Stimulated activated CD4-positive, alpha-beta T cell treated with anti-CD3 and anti-CD28 coated beads, Interleukin-1b, Interleukin-23, amount 100 ng/mL, for 4 hours (primary cell): Measurements from ENCODE around the gene RPTOR.
"Not testable (repeated sequence)": the region's sequence is repeated elsewhere in the genome, so short reads cannot be mapped to it uniquely, and the experiment has no call there.

Source experiments
- DNase-seq, 2 donors: peaks; one replicate each; pipeline ENCODE4 v3.0.0-alpha.2; 2020; ENCODE audit warnings: low read depth in 2 of 2

The RPTOR gene

DNA sequence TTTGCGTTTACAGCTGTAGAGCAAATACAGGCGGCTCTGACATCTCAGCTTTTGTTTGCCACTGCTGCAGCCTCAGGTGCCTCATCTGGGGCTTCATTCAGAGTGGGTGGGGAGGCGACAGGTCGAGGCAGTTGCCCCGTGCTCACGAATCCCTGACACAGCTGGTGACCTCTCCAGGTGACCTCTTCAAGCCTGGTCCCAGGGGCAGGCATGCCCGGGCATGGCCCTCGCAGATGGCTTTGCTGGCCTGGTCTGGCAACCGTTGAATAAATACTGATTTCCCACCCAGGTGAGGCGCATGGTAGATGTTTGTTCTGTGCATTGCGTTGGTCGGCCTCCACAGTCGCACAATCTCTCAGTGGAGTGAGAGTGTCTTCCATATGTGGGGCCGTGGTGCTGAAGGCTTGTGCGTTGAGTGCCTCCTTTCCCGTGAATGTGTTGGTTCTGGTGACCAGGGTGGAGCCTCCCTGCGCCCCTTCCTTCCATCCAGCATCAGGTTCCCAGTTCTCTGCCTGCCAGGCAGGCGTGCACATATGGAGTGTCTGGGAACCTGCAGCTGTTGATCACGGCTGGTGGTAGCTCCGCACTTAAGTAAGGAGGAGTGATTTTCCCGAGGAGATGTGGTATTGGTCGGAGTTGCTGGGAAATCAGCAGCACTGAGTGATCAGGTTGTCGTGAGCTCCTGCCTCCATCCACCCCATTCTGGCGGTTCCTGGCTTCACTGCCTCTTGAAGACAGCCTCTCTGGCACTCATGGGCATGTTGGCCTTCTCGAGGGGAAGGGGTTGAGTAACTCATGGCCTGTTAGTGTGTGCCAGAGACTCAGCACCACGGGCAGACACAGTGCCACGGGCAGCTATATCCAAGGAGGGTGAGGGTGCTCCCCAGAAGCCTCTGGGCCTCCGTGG is 149.7 kb downstream of the RPTOR start:
- DNase-seq = no peak

DNA sequence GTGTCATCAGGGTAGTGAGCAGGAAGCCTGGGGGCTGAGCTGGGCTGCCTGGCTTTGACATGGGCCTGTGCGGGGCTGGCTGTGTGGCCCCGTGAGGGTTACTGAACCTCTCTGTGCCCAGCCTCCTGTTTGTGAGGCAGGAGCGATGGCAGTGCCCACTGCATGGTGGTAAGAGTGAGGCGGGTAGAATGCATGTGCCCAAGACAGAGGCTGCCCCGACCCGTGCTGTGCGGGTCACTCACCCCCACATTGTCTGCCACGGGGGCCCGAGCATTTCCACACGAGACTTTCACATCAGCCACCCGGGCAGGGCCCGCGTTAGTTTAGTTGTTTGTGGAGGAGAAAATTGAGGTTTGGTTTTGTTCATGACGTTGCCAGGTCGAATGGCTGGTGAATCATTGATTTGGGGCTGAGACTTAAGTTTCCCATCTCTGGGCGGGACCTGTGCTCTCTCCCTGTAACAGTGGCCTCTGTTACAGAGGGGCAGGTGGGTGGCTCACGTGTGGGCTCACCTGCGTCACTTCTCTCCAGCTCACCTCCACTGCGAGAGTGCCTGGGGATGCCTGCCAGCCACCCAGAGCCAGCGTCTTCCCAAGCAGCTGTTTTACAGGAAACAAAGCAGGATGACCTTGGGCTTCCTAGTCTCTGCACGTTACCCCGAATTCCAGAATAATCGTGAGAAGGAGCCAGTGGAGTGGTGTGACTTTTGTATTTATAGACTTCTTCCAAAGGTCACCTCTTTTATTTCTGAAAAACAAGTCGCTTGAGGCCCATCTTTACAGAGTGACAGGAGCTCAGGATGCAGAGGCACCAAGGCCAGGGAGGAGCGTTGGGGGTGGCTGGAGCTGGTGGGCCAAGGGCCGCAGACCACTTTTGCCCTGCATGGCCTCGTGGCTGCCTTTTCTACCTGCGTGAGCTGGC is 150.6 kb downstream of the RPTOR start:
- DNase-seq = no peak

DNA sequence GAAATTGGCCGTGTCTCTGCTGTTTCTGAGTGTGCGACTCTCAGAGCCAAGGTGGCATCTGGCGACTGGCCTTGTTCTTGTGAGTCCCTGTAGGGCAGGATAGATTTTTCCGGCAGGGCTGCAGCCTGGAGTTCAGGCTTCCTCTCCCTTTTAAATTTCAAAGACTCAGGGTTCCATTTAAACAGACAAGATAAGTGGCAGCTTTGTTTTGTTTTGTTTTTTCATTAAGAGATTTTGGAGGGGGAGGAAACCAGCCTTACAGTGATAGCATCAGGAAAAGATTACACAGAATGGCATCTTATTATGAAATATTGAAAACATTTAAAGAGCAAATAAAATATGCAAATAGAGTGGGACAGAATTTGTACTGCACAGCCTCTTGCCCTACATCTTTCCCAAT is 151.3 kb downstream of the RPTOR start:
- DNase-seq = no peak

- no peak for DNase-seq
Measured at GRCh38 chr17:80696456-80696855, 151.8 kb downstream of the RPTOR start.

DNA sequence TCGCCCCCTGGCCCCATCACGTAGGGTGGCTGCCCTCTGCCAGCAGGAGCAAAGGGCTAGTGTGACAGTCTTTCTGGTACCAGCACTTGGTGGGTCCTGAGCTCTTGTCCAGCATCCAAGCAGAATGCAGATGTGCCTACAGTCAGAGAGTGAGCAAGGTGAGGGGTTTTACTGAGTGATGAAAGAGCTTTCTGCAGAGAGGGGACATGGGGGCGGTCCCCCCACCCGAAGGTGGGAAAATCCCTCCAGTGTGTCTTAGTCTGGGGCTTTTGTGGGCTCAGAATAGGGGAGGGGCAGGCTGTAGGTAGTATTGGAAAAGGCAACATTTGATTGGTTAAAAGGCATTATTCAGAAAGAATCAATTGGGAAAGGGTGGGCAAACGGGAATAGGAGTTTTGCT is 152.3 kb downstream of the RPTOR start:
- no peak for DNase-seq

- DNase-seq = no peak
Measured at GRCh38 chr17:80698297-80698696, 153.7 kb downstream of the RPTOR start.

GRCh38 chr17:80699205-80699604 is 154.6 kb downstream of the RPTOR start:
- not testable (repeated sequence) for DNase-seq

GRCh38 chr17:80701730-80702129 is 157.1 kb downstream of the RPTOR start:
- no peak for DNase-seq

DNA sequence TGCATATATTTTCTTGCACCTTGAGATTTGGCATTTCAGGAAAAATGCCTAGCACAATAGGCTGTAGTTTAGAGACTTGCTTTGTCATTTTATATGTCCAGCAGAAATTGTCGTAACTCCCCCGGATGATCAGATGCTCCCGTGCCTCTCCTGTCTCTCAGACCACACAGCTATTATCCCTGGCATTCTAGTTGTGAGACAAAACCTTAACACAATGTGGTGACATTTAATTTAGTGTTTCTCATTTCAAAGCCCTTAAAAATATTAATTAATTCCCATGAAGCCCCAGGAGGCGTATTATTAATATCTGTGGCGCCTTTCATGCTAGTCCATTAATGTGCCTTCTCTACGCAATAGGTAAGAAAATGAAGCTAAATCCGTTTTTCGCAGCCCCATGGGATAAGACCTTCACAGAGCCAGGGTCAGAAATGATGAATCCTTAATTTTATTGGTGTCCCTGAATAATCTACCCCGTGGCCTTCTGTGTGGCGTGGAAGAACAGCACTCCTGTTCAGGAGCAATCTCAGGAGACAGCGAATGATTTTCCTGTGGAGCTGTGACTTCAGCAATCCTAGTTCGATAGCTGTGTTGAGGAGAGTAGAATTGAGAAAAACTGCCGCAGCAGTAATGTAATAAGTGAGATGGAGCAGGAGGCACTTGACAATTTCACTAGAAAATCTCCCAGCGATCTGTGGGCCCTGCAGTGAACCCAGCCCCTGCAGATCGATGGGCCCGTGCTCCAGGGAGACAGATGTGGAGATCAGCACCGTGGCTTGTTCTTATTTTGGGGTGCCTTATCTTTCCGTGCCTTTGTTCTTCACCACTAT is 157.9 kb downstream of the RPTOR start:
- DNase-seq = no peak

DNA sequence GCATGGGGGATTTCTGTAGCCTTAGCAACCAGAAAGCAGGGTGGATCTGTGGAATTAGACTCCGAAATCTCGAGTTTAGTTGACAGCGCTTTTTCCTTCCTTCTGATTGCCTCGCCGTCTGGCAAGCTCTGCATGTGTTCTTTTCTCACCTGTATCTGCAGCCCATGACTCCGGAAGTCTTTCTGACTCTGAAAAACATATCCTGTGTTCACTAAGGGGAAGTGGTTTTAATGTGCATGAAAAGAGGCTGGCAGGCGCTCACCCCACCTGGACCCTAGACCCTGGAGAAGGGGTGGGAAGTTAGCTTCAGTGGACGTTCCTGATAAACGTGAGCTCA is 158.5 kb downstream of the RPTOR start:
- DNase-seq = no peak

DNA sequence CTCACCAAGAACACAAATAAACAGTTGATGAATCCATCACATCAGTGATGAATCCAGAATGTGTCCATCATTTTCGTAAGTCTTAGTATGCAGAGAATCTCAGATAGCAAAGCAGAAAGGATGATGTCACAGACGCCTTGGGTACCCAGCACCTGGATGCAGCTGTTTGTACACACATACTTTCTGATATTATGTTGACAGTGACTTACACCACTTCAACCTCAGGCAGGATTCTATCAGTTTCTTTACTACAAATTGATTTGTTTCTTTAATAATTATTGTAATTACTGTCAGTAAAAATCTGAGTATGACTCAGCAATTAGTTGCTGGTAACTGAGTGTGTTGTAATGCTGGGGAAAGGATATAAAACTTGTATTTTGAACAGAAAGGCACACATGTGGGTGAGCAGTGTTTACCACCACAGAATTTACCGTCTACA is 159.8 kb downstream of the RPTOR start:
- no peak for DNase-seq

GRCh38 chr17:80704894-80705293 is 160.3 kb downstream of the RPTOR start:
- no peak for DNase-seq

GRCh38 chr17:80705988-80706387 is 161.3 kb downstream of the RPTOR start:
- no peak for DNase-seq

- DNase-seq = no peak
Measured at GRCh38 chr17:80706463-80706867, 161.8 kb downstream of the RPTOR start.

- DNase-seq = no peak
Measured at GRCh38 chr17:80708480-80708879, 163.8 kb downstream of the RPTOR start.

DNA sequence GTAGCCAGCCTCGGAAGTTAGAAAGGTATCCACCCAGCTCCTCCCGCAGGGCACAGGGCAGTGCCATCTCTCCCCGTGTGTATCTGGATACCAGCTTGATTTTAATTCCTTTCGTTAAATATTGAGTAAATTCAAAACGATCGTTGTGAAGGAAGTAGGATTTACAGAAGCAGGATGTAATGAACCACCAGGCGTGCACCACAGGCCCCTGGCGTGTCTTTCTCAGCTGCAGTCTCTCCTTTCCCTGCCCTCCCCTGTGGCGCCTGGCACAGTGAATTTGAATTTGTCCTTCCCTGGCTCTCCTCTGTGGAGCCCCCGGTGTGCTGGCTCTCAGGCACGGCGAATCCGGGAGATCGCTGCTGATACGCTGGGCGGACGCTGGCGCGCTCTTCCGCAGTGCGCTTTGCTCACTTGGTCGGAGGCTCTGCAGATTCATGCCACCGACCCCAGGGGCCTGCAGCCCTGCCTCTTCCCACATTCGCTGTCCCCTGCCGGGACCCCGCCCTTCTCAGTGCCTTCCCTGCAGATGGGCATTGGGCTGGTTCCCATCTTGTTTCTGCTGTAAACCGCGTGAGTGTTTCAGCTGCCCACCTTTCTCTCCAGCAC is 164.6 kb downstream of the RPTOR start:
- no peak for DNase-seq

- no peak for DNase-seq
Measured at GRCh38 chr17:80710714-80711302, 166.2 kb downstream of the RPTOR start.

GRCh38 chr17:80712089-80712488 is 167.5 kb downstream of the RPTOR start:
- no peak for DNase-seq

DNA sequence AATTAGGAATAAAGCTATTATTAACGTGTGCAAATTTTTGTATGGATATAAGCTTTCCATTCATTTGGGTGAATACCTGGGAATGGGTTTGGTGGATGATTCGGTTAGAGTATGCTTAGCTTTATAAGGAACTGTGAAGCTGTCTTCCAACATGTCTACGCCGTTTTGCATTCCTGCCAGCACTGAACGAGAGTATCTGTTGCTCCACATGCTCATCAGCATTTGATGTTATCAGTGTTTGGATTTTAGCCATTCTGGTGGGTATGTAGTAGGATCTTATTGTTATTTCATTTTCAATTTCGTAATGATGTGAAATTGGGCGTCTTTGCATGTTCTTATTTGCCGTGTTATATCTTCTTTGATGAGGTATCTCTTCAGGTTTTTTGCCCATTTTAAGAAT is 168.0 kb downstream of the RPTOR start:
- DNase-seq = no peak

- no peak for DNase-seq
Measured at GRCh38 chr17:80716986-80717719, 172.5 kb downstream of the RPTOR start.
